Neural cell (in vitro differentiated cells): Measurements from ENCODE around the gene PLIN4. TPM values are rescaled to one million over a fixed set of nuclear protein-coding genes. Genes with fewer than 3 reads are reported as not detected.

Experiments
- H2AFZ ChIP-seq: fragments of 200-600, 300-800 bp; sonication (generic), shearing (Covaris generic); 2 replicates; pipeline ENCODE4 v1.6.0; 2014; ENCODE audit warnings: low read depth, mild to moderate bottlenecking, antibody characterized with exemption, low read length, moderate library complexity
- H3F3A ChIP-seq: fragments of 200-600 bp; shearing (Covaris generic); 2 replicates; pipeline ENCODE4 v1.6.1; 2016; ENCODE audit warnings: mild to moderate bottlenecking, moderate library complexity, mixed read lengths, antibody characterized with exemption, low read length; ENCODE audit not compliant: insufficient read depth, poor library complexity, severe bottlenecking
- H3K27ac ChIP-seq: fragments of 200-600, 300-800 bp; sonication (generic), shearing (Covaris generic); 2 replicates; pipeline ENCODE4 v1.5.1; 2014; ENCODE audit warnings: mild to moderate bottlenecking, low read length, moderate library complexity
- H3K27me3 ChIP-seq: fragments of 300-800, 200-600 bp; sonication (generic), shearing (Covaris generic); 2 replicates; pipeline ENCODE4 v1.6.0; 2014; ENCODE audit warnings: mild to moderate bottlenecking, low read depth, low read length, moderate library complexity; ENCODE audit not compliant: insufficient read depth
- H3K36me3 ChIP-seq: fragments of 300-800, 200-600 bp; sonication (generic), shearing (Covaris generic); 2 replicates; pipeline ENCODE4 v1.5.1; 2014; ENCODE audit warnings: mild to moderate bottlenecking, antibody characterized with exemption, low read length, moderate library complexity; ENCODE audit not compliant: insufficient read depth
- H3K4me2 ChIP-seq: fragments of 300-800, 200-600 bp; sonication (generic), shearing (Covaris generic); 2 replicates; pipeline ENCODE4 v1.6.0; 2014; ENCODE audit warnings: mild to moderate bottlenecking, low read length
- H3K4me3 ChIP-seq: fragments of 300-800, 200-600 bp; sonication (generic), shearing (Covaris generic); 2 replicates; pipeline ENCODE4 v1.5.1; 2014; ENCODE audit warnings: mild to moderate bottlenecking, low read length, moderate library complexity
- H3K79me2 ChIP-seq: fragments of 200-600 bp; shearing (Covaris generic); replicated peaks from 2 replicates; pipeline ENCODE4 v1.6.0; 2014; ENCODE audit warnings: mild to moderate bottlenecking, low read length, moderate library complexity; ENCODE audit not compliant: insufficient read depth
- H3K9ac ChIP-seq: fragments of 300-800, 200-600 bp; sonication (generic), shearing (Covaris generic); 2 replicates; pipeline ENCODE4 v1.6.1; 2016; ENCODE audit warnings: mild to moderate bottlenecking, low read length, mixed read lengths
- H3K9me2 ChIP-seq: fragments of 200-600 bp; shearing (Covaris generic); 2 replicates; pipeline ENCODE4 v1.6.1; 2016; ENCODE audit warnings: mild to moderate bottlenecking, low read length, mixed read lengths; ENCODE audit not compliant: insufficient read depth
- H3K9me3 ChIP-seq: fragments of 200-600, 300-800 bp; sonication (generic), shearing (Covaris generic); 2 replicates; pipeline ENCODE4 v1.6.1; 2016; ENCODE audit warnings: mild to moderate bottlenecking, mixed run types, low read length, moderate library complexity, mixed read lengths
- H4K20me1 ChIP-seq: fragments of 200-600 bp; shearing (Covaris generic); 2 replicates; pipeline ENCODE4 v1.6.1; 2016; ENCODE audit warnings: mild to moderate bottlenecking, mixed run types; ENCODE audit not compliant: insufficient read depth
- CTCF ChIP-seq: fragments of 450-650 bp; IDR thresholded peaks from 2 replicates; pipeline ENCODE4 v1.5.1; 2014; ENCODE audit warnings: antibody characterized with exemption, mild to moderate bottlenecking, moderate library complexity; ENCODE audit not compliant: poor library complexity, severe bottlenecking
- EP300 ChIP-seq: fragments of 450-650 bp; conservative IDR thresholded peaks from 2 replicates; pipeline ENCODE4 v1.6.1; 2014; ENCODE audit warnings: antibody characterized with exemption, mild to moderate bottlenecking, moderate library complexity; ENCODE audit not compliant: poor library complexity, severe bottlenecking
- EZH2 ChIP-seq: fragments of 200-600, 300-800 bp; shearing (Covaris generic), sonication (generic); IDR thresholded peaks from 2 replicates; pipeline ENCODE4 v1.6.1; 2014; ENCODE audit warnings: antibody characterized with exemption, low read length, borderline replicate concordance, mild to moderate bottlenecking; ENCODE audit not compliant: insufficient read depth, poor library complexity, severe bottlenecking
- MXI1 ChIP-seq: fragments of 450-650 bp; conservative IDR thresholded peaks from 2 replicates; pipeline ENCODE4 v1.6.1; 2014; ENCODE audit warnings: antibody characterized with exemption, mild to moderate bottlenecking; ENCODE audit not compliant: poor library complexity, severe bottlenecking
- POLR2AphosphoS5 ChIP-seq: IDR thresholded peaks from 2 replicates; pipeline ENCODE4 v1.6.1; 2012
- RAD21 ChIP-seq: fragments of 450-650 bp; conservative IDR thresholded peaks from 2 replicates; pipeline ENCODE4 v1.6.1; 2014; ENCODE audit warnings: antibody characterized with exemption, mild to moderate bottlenecking, moderate library complexity
- REST ChIP-seq: IDR thresholded peaks from 2 replicates; pipeline ENCODE4 v1.6.1; 2012; ENCODE audit warnings: borderline replicate concordance
- SMC3 ChIP-seq: fragments of 450-650 bp; conservative IDR thresholded peaks from 2 replicates; pipeline ENCODE4 v1.6.1; 2014; ENCODE audit warnings: antibody characterized with exemption, mild to moderate bottlenecking, moderate library complexity; ENCODE audit not compliant: poor library complexity
- TAF1 ChIP-seq: IDR thresholded peaks from 2 replicates; pipeline ENCODE4 v1.6.1; 2012; ENCODE audit warnings: low read depth
- polyA plus RNA-seq: library from polyadenylated mRNA; depleted of rRNA; stranded (reverse); fragments of >200 nt; gene quantifications from 2 replicates; pipeline ENCODE4 v1.2.3, GENCODE V29; 2014

Gene PLIN4
- polyA plus RNA-seq, 1 donor from 2014 or later = not detected

GRCh38 chr19:4554717-4555116 lies 36.4 kb upstream of the PLIN4 start:
- no peaks in the 10 kb centered on the region for H3F3A ChIP-seq
- no peaks in the 10 kb centered on the region for H3K9me2 ChIP-seq
- H3K4me2 ChIP-seq = no peak overlapping the region
- H3K79me2 ChIP-seq = no peaks in the 10 kb centered on the region
- peaks cover 26% of the 10 kb centered on the region for H3K36me3 ChIP-seq
- H4K20me1 ChIP-seq = no peaks in the 10 kb centered on the region
- no peak overlapping the region for H3K27ac ChIP-seq
- no peaks in the 10 kb centered on the region for H3K27me3 ChIP-seq
- no peak overlapping the region for H2AFZ ChIP-seq
- no peak overlapping the region for H3K9ac ChIP-seq
- H3K4me3 ChIP-seq = no peak overlapping the region
- H3K9me3 ChIP-seq = no peaks in the 10 kb centered on the region
- no peak for TF ChIP-seq RAD21
- TF ChIP-seq EZH2 = no peak
- no peak for TF ChIP-seq MXI1
- no peak for TF ChIP-seq TAF1
- no peak for TF ChIP-seq EP300
- TF ChIP-seq REST = no peak
- no peak for TF ChIP-seq POLR2AphosphoS5
- no peak for TF ChIP-seq SMC3
- no peak for TF ChIP-seq CTCF

GRCh38 chr19:4553775-4554174 lies 35.5 kb upstream of the PLIN4 start:
- Histone ChIP-seq H3K27me3 (no peaks in the 10 kb centered on the region), H2AFZ (no peak overlapping the region), H3K9me2 (no peaks in the 10 kb centered on the region), H3K4me2 (no peak overlapping the region), H3K79me2 (no peaks in the 10 kb centered on the region), H4K20me1 (no peaks in the 10 kb centered on the region), H3F3A (no peaks in the 10 kb centered on the region), H3K36me3 (peaks cover 26% of the 10 kb centered on the region), H3K27ac (no peak overlapping the region), H3K4me3 (no peak overlapping the region), H3K9ac (no peak overlapping the region), H3K9me3 (no peaks in the 10 kb centered on the region)
- no peak for TF ChIP-seq RAD21
- no peak for TF ChIP-seq EZH2
- no peak for TF ChIP-seq MXI1
- TF ChIP-seq EP300 = no peak
- TF ChIP-seq REST = no peak
- no peak for TF ChIP-seq TAF1
- TF ChIP-seq CTCF = no peak
- TF ChIP-seq POLR2AphosphoS5 = no peak
